Cerebellar cortex (tissue), 1 donor: ENCODE measurements around the gene DNAH6.
"Not testable (repeated sequence)": the region's sequence is repeated elsewhere in the genome, so short reads cannot be mapped to it uniquely, and the experiment has no call there.

ENCODE experiments used
- DNase-seq: peaks from one replicate; pipeline ENCODE4 v3.0.0-alpha.2; 2015; ENCODE audit warnings: low spot score

Gene DNAH6

GRCh38 chr2:84511024-84511423 is 5.3 kb upstream of the DNAH6 start:
- not testable (repeated sequence) for DNase-seq

- no peak for DNase-seq
These were observed 510 bp upstream of the DNAH6 start for GRCh38 chr2:84515788-84516187.

- no peak for DNase-seq
These were observed 3.1 kb downstream of the DNAH6 start for GRCh38 chr2:84519332-84519957.

- DNase-seq: no peak
These were observed 10.3 kb downstream of the DNAH6 start for GRCh38 chr2:84526562-84526961.

- DNase-seq: no peak
These were observed 11.1 kb downstream of the DNAH6 start for GRCh38 chr2:84527137-84528129.

GRCh38 chr2:84532291-84532690 is 16.0 kb downstream of the DNAH6 start:
- DNase-seq: no peak

- no peak for DNase-seq
These were observed 17.9 kb downstream of the DNAH6 start for GRCh38 chr2:84534225-84534624.

GRCh38 chr2:84537251-84537650 is 21.0 kb downstream of the DNAH6 start:
- DNase-seq: no peak

GRCh38 chr2:84539729-84540128 is 23.4 kb downstream of the DNAH6 start:
- no peak for DNase-seq

- no peak for DNase-seq
These were observed 28.7 kb downstream of the DNAH6 start for GRCh38 chr2:84545005-84545404.

- no peak for DNase-seq
These were observed 30.3 kb downstream of the DNAH6 start for GRCh38 chr2:84546551-84546950.

GRCh38 chr2:84548303-84548702 is 32.0 kb downstream of the DNAH6 start:
- no peak for DNase-seq

GRCh38 chr2:84550916-84551315 is 34.6 kb downstream of the DNAH6 start:
- DNase-seq: no peak

GRCh38 chr2:84551526-84551925 is 35.2 kb downstream of the DNAH6 start:
- not testable (repeated sequence) for DNase-seq

- no peak for DNase-seq
These were observed 39.9 kb downstream of the DNAH6 start for GRCh38 chr2:84556190-84556589.

GRCh38 chr2:84559838-84560237 is 43.5 kb downstream of the DNAH6 start:
- no peak for DNase-seq

- DNase-seq: no peak
These were observed 63.4 kb downstream of the DNAH6 start for GRCh38 chr2:84579661-84580060.

GRCh38 chr2:84603911-84604310 is 87.6 kb downstream of the DNAH6 start:
- no peak for DNase-seq

GRCh38 chr2:84613082-84613481 is 96.8 kb downstream of the DNAH6 start:
- no peak for DNase-seq

GRCh38 chr2:84619794-84620371 is 103.6 kb downstream of the DNAH6 start:
- DNase-seq: no peak

GRCh38 chr2:84628486-84628885 is 112.2 kb downstream of the DNAH6 start:
- DNase-seq: no peak

- DNase-seq: no peak
These were observed 113.3 kb downstream of the DNAH6 start for GRCh38 chr2:84629550-84629949.

GRCh38 chr2:84631047-84631446 is 114.7 kb downstream of the DNAH6 start:
- DNase-seq: peak; percentile 22
